Measurements from ENCODE around the gene GPRC5C. TPM values are rescaled to one million over a fixed set of nuclear protein-coding genes. Genes with fewer than 3 reads are reported as not detected.

GPRC5C gene
- total and polyA plus RNA-seq, 11 donors, result 22.2 to 59.9 (median 35.3) TPM

GRCh38 chr17:74466828-74467184 lies 34.9 kb downstream of the GPRC5C start:
- 19 to 30% (median 21%) methylated on average over 11 of the region's 11 CpGs for WGBS, 4 donors
- DNase-seq (no peak), ATAC-seq (peak in 1 of 4 donors; percentile 13)
- Histone ChIP-seq H3K27ac (peak overlapping the region in 5 of 12 donors; percentile 11 to 91 (median 46)), H3K4me1 (peaks cover 0 to 54% (median 4%) of the 10 kb centered on the region in 12 donors), H3K4me3 (peak overlapping the region in 10 of 12 donors; percentile 8 to 66 (median 44)), H3K9me3 (no peaks in the 10 kb centered on the region), H3K27me3 (peaks cover 0 to 32% (median 12%) of the 10 kb centered on the region in 9 donors), H3K36me3 (peaks cover 0 to 10% (median 0%) of the 10 kb centered on the region in 9 donors)
- TF ChIP-seq CTCF (IDR thresholded peaks at IDR 0.05) (no peak), POLR2A (IDR thresholded peaks at IDR 0.05) (no peak)
- intact Hi-C loops (cut with DNase I), result no loop called here

GRCh38 chr17:74467221-74467951 lies 35.5 kb downstream of the GPRC5C start:
- DNase-seq (peak in 1 of 5 donors; percentile 63), ATAC-seq (peak in 3 of 4 donors; percentile 39 to 62 (median 60))
- 55 to 65% (median 63%) methylated on average over 21 of the region's 21 CpGs for WGBS, 4 donors
- Histone ChIP-seq H3K4me1 (peaks cover 0 to 48% (median 4%) of the 10 kb centered on the region in 12 donors), H3K27ac (peak overlapping the region in 2 of 12 donors; percentile 40 to 91), H3K9me3 (no peaks in the 10 kb centered on the region), H3K27me3 (peaks cover 0 to 33% (median 12%) of the 10 kb centered on the region in 9 donors), H3K4me3 (peak overlapping the region in 8 of 12 donors; percentile 7 to 66 (median 46)), H3K36me3 (peaks cover 0 to 10% (median 0%) of the 10 kb centered on the region in 9 donors)
- TF ChIP-seq CTCF (IDR thresholded peaks at IDR 0.05), result no peak
- TF ChIP-seq POLR2A (IDR thresholded peaks at IDR 0.05), result no peak
- intact Hi-C loops (cut with DNase I), result no loop called here

GRCh38 chr17:74471341-74471740 lies 39.5 kb downstream of the GPRC5C start:
- ATAC-seq (no peak), DNase-seq (no peak)
- H3K4me3 ChIP-seq, result no peak overlapping the region
- intact Hi-C loops (cut with DNase I), result no loop called here
- peaks cover 0 to 28% (median 0%) of the 10 kb centered on the region in 9 donors for H3K36me3 ChIP-seq
- peaks cover 0 to 23% (median 2%) of the 10 kb centered on the region in 12 donors for H3K4me1 ChIP-seq
- H3K27ac ChIP-seq, result no peak overlapping the region
- H3K9me3 ChIP-seq, result peaks cover 0 to 12% (median 2%) of the 10 kb centered on the region in 12 donors
- TF ChIP-seq CTCF (IDR thresholded peaks at IDR 0.05) (no peak), POLR2A (IDR thresholded peaks at IDR 0.05) (no peak)
- peaks cover 0 to 40% (median 12%) of the 10 kb centered on the region in 9 donors for H3K27me3 ChIP-seq
- 83 to 96% (median 89%) methylated on average over 3 of the region's 3 CpGs for WGBS, 4 donors

GRCh38 chr17:74472890-74473289 lies 41.0 kb downstream of the GPRC5C start:
- H3K9me3 ChIP-seq, result peaks cover 0 to 12% (median 2%) of the 10 kb centered on the region in 12 donors
- no peak overlapping the region for H3K4me3 ChIP-seq
- intact Hi-C loops (cut with DNase I), result no loop called here
- H3K27ac ChIP-seq, result no peak overlapping the region
- H3K4me1 ChIP-seq, result peaks cover 0 to 33% (median 0%) of the 10 kb centered on the region in 12 donors
- H3K27me3 ChIP-seq, result peaks cover 0 to 30% (median 0%) of the 10 kb centered on the region in 9 donors
- ATAC-seq, result no peak
- H3K36me3 ChIP-seq, result peaks cover 0 to 28% (median 0%) of the 10 kb centered on the region in 9 donors
- TF ChIP-seq CTCF (IDR thresholded peaks at IDR 0.05), result no peak
- no peak for TF ChIP-seq POLR2A (IDR thresholded peaks at IDR 0.05)
- no peak for DNase-seq
- 82 to 89% (median 86%) methylated on average over 4 of the region's 4 CpGs for WGBS, 4 donors

Data from heart left ventricle (tissue), 16 donors.